HG03064 (cell line): ENCODE measurements around the gene NINL.
A peak's percentile ranks its signal among the peaks of the same experiment; 100 is the strongest.

Experiments used
- ATAC-seq: cut with Tn5 transposase; IDR thresholded peaks from one replicate; pipeline ENCODE4 v1.9.1; 2021; ENCODE audit warnings: low read depth; ENCODE audit not compliant: unreplicated experiment

The NINL gene

DNA sequence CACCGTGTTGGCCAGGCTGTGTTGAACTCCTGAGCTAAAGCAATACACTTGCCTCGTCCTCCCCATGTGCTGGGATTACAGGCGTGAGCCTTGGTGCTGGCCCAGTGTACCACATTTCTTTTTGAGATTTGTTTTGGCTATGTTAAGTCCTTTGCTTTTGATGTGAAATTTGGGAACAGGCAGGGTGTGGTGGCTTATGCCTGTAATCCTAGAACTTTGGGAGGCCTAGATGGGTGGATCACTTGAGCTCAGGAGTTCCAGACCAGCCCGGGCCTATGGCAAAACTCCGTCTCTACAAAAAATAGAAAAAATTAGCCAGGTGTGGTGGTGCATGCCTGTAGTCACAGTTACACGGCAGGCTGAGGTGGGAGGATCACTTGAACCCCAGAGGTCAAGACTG is 137.7 kb downstream of the NINL start:
- no peak for ATAC-seq

GRCh38 chr20:25444556-25444955 is 140.8 kb downstream of the NINL start:
- no peak for ATAC-seq

- ATAC-seq: no peak
Measured at GRCh38 chr20:25439328-25439727, 146.0 kb downstream of the NINL start.

DNA sequence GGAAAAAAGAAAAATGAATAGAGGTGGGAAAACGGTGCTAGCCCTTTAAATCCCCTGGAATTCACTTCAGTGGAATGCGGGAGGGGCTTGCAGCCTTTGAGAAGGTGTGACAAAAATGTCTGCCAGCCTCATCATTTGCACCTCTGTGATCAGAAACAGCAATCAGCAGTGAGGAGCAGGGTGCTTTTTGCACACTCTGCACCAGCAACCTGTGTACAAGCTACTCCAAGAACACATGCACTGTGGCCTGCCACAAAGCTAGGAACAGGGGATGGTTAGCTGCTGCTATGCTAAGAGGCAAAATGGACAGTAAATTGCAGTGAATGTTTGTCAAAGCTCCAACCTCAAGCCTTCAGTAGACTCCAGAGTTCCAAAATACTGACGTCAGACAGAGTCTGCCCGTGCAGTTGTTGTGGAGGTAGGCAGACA is 148.2 kb downstream of the NINL start:
- no peak for ATAC-seq

- ATAC-seq: no peak
Measured at GRCh38 chr20:25424536-25424935, 160.8 kb downstream of the NINL start.

GRCh38 chr20:25422032-25422431 is 163.3 kb downstream of the NINL start:
- ATAC-seq: no peak

GRCh38 chr20:25421102-25421501 is 164.2 kb downstream of the NINL start:
- no peak for ATAC-seq

- no peak for ATAC-seq
Measured at GRCh38 chr20:25418776-25419175, 166.6 kb downstream of the NINL start.

DNA sequence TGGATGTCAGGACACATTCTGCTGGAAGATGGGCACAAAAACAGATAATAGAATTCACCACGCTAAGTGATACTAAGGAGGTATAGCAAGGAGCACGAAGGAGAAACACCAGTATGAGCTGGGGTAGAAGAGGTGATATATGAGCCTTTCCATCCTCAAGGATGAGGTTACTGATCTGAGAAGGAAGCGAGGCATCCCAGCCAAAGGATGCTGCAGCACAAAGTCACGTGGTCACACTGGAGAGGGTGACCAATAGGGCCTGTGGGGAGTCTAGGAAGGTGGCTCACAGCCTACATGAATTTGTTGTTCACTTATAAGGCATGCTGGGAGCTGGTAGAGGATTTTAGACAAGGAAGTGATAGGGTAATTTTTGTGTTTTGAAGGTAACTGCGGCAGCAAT is 176.4 kb downstream of the NINL start:
- no peak for ATAC-seq

GRCh38 chr20:25408170-25408547 is 177.2 kb downstream of the NINL start:
- ATAC-seq: no peak

GRCh38 chr20:25407311-25408169 is 177.8 kb downstream of the NINL start, which contains the start of gene GINS1:
GINS1 (plus strand) TSS chr20:25407673; CDS start chr20:25407821, 148 bp downstream.
- peak; percentile 62 for ATAC-seq
